OCI-LY7 (cell line): Measurements from ENCODE around the gene MGMT. TPM values are rescaled to one million over a fixed set of nuclear protein-coding genes. Genes with fewer than 3 reads are reported as not detected.

ENCODE experiments used
- BruUV-seq: library from RNA; stranded (reverse); fragments of 400-500 nt; replicated peaks from 2 replicates; lab custom pipeline; 2021; lab: Mats Ljungman, UMichigan
- CTCF ChIA-PET: fragments of 300-600 bp; sonication (Branson Sonifier 250); formaldehyde crosslinking; loops from one replicate; lab custom pipeline; 2022; ENCODE audit warnings: antibody characterized with exemption; ENCODE audit not compliant: unreplicated experiment; lab: Charles Lee
- POLR2A ChIA-PET: fragments of 300-600 bp; sonication (Branson Sonifier 250); formaldehyde crosslinking; loops from one replicate; lab custom pipeline; 2022; ENCODE audit warnings: antibody characterized with exemption; lab: Charles Lee
- DNase-seq: peaks from one replicate; pipeline ENCODE4 v3.0.0-alpha.2; 2015; ENCODE audit warnings: low spot score
- H2AFZ ChIP-seq: fragments of 200-600 bp; sonication (generic), shearing (Covaris generic); 2 replicates; pipeline ENCODE4 v1.6.1; 2014; ENCODE audit warnings: mild to moderate bottlenecking, antibody characterized with exemption, low read length, moderate library complexity
- H3K27ac ChIP-seq: fragments of 200-600 bp; sonication (generic); 2 replicates; pipeline ENCODE4 v1.5.1; 2014; ENCODE audit warnings: mixed run types, low read depth, mild to moderate bottlenecking, moderate library complexity, low read length, inconsistent platforms; ENCODE audit not compliant: poor library complexity, severe bottlenecking
- H3K36me3 ChIP-seq: fragments of 200-600 bp; sonication (generic); 2 replicates; pipeline ENCODE4 v1.6.1; 2014; ENCODE audit warnings: mild to moderate bottlenecking, antibody characterized with exemption, low read length, moderate library complexity, mixed read lengths; ENCODE audit not compliant: insufficient read depth
- H3K4me1 ChIP-seq: fragments of 200-600 bp; sonication (generic); 2 replicates; pipeline ENCODE4 v1.5.1; 2014; ENCODE audit warnings: mild to moderate bottlenecking, low read length; ENCODE audit not compliant: insufficient read depth, poor library complexity, severe bottlenecking
- H3K4me2 ChIP-seq: fragments of 200-600 bp; sonication (generic); 2 replicates; pipeline ENCODE4 v1.6.1; 2014; ENCODE audit warnings: mild to moderate bottlenecking, low read length
- H3K4me3 ChIP-seq: fragments of 200-600 bp; sonication (generic); 2 replicates; pipeline ENCODE4 v1.5.1; 2014; ENCODE audit warnings: mild to moderate bottlenecking, low read depth, low read length; ENCODE audit not compliant: poor library complexity, severe bottlenecking
- H3K79me2 ChIP-seq: fragments of 200-600 bp; sonication (generic); 2 replicates; pipeline ENCODE4 v1.6.1; 2016; ENCODE audit warnings: low read depth, mild to moderate bottlenecking, low read length, moderate library complexity, mixed read lengths; ENCODE audit not compliant: insufficient read depth
- H3K9me2 ChIP-seq: fragments of 200-600 bp; sonication (generic); 2 replicates; pipeline ENCODE4 v1.6.1; 2016; ENCODE audit warnings: mild to moderate bottlenecking, low read length, mixed read lengths; ENCODE audit not compliant: insufficient read depth
- H3K9me3 ChIP-seq: fragments of 200-600 bp; sonication (generic); 2 replicates; pipeline ENCODE4 v1.6.1; 2014; ENCODE audit warnings: mild to moderate bottlenecking, mixed run types, low read length, mixed read lengths
- H4K20me1 ChIP-seq: fragments of 200-600 bp; sonication (generic); 2 replicates; pipeline ENCODE4 v1.6.1; 2014; ENCODE audit warnings: mild to moderate bottlenecking, antibody characterized with exemption, low read length, moderate library complexity, mixed read lengths; ENCODE audit not compliant: insufficient read depth
- EZH2phosphoT487 ChIP-seq: fragments of 200-600 bp; sonication (generic); IDR thresholded peaks from 2 replicates; pipeline ENCODE4 v1.6.1; 2018; ENCODE audit warnings: low read depth, borderline replicate concordance, mild to moderate bottlenecking, mixed run types, antibody characterized with exemption, low read length, moderate library complexity, mixed read lengths
- intact Hi-C: fragments of 100-400 bp; cut with micrococcal nuclease; formaldehyde crosslinking; loops from one replicate; pipeline ENCODE4 v1.10.0; 2022; ENCODE audit not compliant: unreplicated experiment
- total RNA-seq, 2 experiments: library from RNA; depleted of rRNA in 1 of 2; stranded (reverse); fragments of >200 nt in 1 of 2; shearing (Covaris generic) in 1 of 2; gene quantifications; 2 replicates each; pipeline ENCODE4 v1.2.3, GENCODE V29; 2014 to 2022
- TF ChIP-seq, protein P1 (sequence below): fragments of 200-600 bp; sonication (generic); conservative IDR thresholded peaks from 2 replicates; pipeline ENCODE4 v1.5.1; 2014; ENCODE audit warnings: mild to moderate bottlenecking, antibody characterized with exemption, low read length, moderate library complexity, mixed read lengths

Gene MGMT
- total RNA-seq, 2 experiments from 2014 or later = 19.7 to 25.0 TPM

- TF ChIP-seq, protein P1, sequence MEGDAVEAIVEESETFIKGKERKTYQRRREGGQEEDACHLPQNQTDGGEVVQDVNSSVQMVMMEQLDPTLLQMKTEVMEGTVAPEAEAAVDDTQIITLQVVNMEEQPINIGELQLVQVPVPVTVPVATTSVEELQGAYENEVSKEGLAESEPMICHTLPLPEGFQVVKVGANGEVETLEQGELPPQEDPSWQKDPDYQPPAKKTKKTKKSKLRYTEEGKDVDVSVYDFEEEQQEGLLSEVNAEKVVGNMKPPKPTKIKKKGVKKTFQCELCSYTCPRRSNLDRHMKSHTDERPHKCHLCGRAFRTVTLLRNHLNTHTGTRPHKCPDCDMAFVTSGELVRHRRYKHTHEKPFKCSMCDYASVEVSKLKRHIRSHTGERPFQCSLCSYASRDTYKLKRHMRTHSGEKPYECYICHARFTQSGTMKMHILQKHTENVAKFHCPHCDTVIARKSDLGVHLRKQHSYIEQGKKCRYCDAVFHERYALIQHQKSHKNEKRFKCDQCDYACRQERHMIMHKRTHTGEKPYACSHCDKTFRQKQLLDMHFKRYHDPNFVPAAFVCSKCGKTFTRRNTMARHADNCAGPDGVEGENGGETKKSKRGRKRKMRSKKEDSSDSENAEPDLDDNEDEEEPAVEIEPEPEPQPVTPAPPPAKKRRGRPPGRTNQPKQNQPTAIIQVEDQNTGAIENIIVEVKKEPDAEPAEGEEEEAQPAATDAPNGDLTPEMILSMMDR = no peak
- TF ChIP-seq EZH2phosphoT487 = no peak
- no peaks in the 10 kb centered on the region for H3K9me3 ChIP-seq
- intact Hi-C loops = no loop called here
These were observed 159.3 kb downstream of the MGMT start for GRCh38 chr10:129626309-129626708.

DNA sequence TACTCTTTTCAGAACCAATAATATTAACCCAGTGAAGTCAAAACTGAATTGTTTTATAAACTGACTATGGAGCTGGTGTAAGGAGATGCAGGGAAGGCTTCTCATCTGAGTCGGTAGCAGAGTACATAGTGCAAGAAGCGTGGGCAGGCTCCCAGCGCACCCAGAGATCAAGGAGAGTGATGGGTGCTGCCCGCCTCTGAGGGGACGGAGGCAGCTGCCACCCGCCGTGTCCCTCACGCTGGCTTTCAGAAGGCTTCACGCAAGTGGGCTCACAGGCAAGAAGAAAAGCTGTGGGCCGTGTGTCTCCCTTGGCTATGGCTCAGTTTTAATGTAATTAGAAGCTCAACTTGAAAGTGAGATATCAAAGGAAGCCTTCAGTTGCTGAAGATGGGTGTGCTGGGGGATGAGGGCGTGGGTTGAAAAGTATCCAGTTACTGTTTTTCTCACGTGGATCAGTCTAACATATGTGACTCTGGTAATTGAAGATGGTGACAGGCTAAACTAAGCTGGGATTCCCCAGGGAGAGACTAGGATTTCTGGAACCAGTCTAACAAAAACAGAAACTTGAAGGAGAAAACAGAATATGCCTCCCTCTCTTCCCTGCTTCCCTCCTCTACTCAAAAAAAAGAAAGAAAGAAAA is 159.9 kb downstream of the MGMT start:
- POLR2A ChIA-PET = no interaction called here
- H4K20me1 ChIP-seq = no peaks in the 10 kb centered on the region
- CTCF ChIA-PET = no interaction called here
- no peak for TF ChIP-seq EZH2phosphoT487
- TF ChIP-seq, protein P1 = no peak
- intact Hi-C loops = no loop called here
- H3K4me2 ChIP-seq = no peak overlapping the region
- DNase-seq = no peak
- no peaks in the 10 kb centered on the region for H3K4me1 ChIP-seq
- no peaks in the 10 kb centered on the region for H3K79me2 ChIP-seq
- no TSS peak for BruUV-seq
- H2AFZ ChIP-seq = no peak overlapping the region
- no peaks in the 10 kb centered on the region for H3K9me3 ChIP-seq
- H3K9me2 ChIP-seq = no peaks in the 10 kb centered on the region
- no peak overlapping the region for H3K4me3 ChIP-seq
- H3K27ac ChIP-seq = no peak overlapping the region
- no peaks in the 10 kb centered on the region for H3K36me3 ChIP-seq

More at GRCh38 chr10:129626309-129626708, 159.3 kb downstream of the MGMT start:
- H3K27ac ChIP-seq = no peak overlapping the region
- H3K79me2 ChIP-seq = no peaks in the 10 kb centered on the region
- BruUV-seq = no TSS peak
- no peak overlapping the region for H3K4me2 ChIP-seq
- H3K36me3 ChIP-seq = no peaks in the 10 kb centered on the region
- no peaks in the 10 kb centered on the region for H3K4me1 ChIP-seq
- CTCF ChIA-PET = no interaction called here
- DNase-seq = no peak
- H2AFZ ChIP-seq = no peak overlapping the region
- H4K20me1 ChIP-seq = no peaks in the 10 kb centered on the region
- no peaks in the 10 kb centered on the region for H3K9me2 ChIP-seq
- POLR2A ChIA-PET = no interaction called here
- H3K4me3 ChIP-seq = no peak overlapping the region

GRCh38 chr10:129627442-129627841 is 160.4 kb downstream of the MGMT start:
- intact Hi-C loops = no loop called here
- POLR2A ChIA-PET = no interaction called here

More at GRCh38 chr10:129627442-129627841, 160.4 kb downstream of the MGMT start:
- Histone ChIP-seq H3K4me2 (no peak overlapping the region), H2AFZ (no peak overlapping the region), H3K27ac (no peak overlapping the region), H3K4me1 (no peaks in the 10 kb centered on the region), H3K4me3 (no peak overlapping the region), H3K9me2 (no peaks in the 10 kb centered on the region), H3K36me3 (no peaks in the 10 kb centered on the region), H3K9me3 (no peaks in the 10 kb centered on the region), H3K79me2 (no peaks in the 10 kb centered on the region), H4K20me1 (no peaks in the 10 kb centered on the region)
- DNase-seq = no peak
- BruUV-seq = no TSS peak
- TF ChIP-seq, protein P1 = no peak
- no peak for TF ChIP-seq EZH2phosphoT487
- CTCF ChIA-PET = no interaction called here
